HG03045 (cell line): ENCODE data around the gene PAFAH1B1.
"Not testable (repeated sequence)": the region's sequence is repeated elsewhere in the genome, so short reads cannot be mapped to it uniquely, and the experiment has no call there.

Source experiments
- ATAC-seq: cut with Tn5 transposase; IDR thresholded peaks from one replicate; pipeline ENCODE4 v1.9.1; 2021; ENCODE audit warnings: mild to moderate bottlenecking, moderate library complexity; ENCODE audit not compliant: unreplicated experiment

PAFAH1B1 gene

DNA sequence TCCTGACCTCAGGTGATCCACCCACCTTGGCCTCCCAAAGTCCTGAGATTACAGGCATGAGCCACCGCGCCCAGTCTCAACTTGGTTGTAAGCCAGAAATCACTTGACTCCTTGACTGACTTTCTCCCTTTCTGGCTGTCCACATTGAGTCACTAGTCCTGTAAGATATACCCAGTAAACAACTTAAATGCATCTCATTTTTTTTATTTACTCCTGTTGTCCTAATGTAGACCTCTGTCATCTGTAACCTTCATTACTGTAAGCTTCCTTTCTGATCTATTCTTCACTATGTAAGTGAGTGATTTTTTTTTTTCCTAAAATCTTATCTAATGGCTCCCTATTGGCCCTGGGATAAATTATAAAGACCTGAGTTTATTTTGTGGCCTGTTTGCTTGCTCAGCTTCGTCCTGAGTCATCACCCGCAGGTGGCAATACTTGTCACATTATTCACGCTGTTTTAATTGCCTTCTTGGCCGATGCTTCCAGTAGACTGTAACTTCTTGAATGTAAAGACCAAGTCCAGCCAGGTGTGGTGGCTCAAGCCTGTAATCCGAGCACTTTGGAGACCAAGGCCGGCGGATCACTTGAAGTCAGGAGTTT is 41.0 kb downstream of the PAFAH1B1 start:
- ATAC-seq: no peak

DNA sequence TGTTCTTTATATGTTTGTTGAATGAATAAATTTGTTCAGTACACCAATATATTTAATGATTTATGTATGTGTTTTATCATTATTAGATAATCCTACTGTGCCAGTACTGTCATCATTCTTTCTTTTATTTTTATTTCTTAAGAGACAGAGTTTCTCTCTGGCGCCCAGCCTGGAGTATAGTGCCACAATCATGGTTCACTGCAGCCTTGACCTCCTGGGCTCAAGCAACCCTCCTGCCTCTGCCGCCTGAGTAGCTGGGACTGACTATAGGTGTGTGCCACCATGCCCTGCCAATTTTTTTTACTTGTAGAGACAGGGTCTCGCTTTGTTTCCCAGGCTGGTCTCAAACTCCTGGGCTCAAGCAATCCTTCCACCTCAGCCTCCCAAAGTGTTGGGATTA is 41.8 kb downstream of the PAFAH1B1 start:
- ATAC-seq: no peak

DNA sequence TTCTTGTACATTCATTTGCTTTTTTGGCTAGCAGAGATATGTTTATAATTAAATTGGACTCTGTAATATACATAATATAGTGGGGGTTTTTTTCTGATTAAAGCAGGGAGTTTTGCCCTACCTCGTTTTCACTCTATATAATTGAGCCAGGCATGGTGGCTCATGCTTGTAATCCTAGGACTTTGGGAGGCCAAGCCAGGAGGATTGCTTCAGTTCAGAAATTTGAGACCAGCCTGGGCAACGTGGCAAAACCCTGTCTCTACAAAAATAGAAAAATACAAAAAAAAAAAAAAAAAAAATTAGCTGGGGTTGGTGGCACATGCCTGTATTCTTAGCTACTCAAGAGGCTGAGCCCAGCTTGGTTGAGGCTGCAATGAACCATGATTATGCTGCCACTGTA is 42.2 kb downstream of the PAFAH1B1 start:
- no peak for ATAC-seq

DNA sequence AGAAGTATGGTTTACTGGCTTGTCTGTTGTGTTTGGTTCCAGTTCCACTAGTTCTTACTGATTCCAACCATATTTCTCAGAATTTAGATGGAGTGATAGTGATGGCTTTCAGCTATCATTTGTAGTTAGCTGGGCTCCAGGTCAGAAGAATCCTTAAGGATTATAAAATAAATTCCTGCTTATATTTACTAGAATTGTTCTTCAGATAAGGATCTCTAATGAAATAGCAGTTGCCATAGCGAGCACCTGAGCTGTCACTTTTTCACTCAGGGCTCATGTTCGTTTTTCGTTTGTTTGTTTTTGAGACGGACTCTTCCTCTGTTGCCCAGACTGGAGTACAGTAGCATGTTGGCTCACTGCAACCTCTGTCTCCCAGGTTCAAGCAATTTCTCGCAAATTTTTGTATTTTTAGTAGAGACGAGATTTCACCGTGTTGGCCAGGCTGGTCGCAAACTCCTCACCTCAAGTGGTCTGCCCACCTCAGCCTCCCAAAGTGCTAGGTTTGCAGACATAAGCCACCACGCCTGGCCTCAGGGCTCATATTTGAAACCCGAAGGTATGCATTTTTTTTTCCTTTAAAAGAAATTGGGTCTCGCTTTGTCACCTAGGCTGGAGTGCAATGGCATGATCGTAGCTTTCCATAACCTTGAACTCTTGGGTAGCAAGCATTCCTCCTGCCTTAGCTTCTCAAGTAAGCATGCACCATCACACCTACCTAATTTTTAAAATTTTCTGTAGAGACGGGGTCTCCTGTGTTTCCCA is 42.9 kb downstream of the PAFAH1B1 start:
- no peak for ATAC-seq

DNA sequence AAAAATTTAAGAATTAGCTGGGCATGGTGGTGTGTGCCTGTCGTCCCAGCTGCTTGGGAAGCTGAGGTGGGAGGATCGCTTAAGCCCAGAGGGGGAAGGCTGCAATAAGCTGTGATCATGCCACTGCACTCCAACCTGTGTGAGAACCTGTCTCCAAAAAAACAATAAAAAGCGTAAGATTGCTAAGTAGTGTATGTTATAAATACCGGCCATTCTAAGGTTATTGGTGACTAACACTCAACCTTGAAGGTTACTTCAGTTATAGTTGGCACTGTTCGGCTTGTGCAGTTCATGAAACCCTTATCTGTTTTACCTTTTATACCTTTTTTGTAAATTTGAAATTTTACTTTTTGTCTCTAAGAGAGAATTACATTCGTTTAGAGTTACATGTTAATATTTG is 44.0 kb downstream of the PAFAH1B1 start:
- no peak for ATAC-seq

DNA sequence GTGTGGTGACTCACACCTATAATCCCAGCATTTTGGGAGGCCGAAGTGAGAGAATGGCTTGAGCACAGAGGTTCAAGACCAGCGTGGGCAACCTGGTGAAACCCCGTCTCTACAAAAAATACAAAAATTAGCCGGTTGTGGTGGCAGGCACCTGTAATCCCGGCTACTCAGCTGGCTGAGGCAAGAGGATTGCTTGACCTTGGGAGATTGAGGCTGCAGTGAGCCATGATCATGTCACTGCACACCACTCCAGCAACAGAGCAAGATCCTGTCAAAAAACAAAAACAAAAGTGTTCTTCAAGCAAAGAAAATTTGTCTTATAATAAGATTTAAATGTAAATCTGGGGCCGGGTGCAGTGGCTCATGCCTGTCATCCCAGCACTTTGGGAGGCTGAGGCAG is 51.5 kb downstream of the PAFAH1B1 start:
- no peak for ATAC-seq

DNA sequence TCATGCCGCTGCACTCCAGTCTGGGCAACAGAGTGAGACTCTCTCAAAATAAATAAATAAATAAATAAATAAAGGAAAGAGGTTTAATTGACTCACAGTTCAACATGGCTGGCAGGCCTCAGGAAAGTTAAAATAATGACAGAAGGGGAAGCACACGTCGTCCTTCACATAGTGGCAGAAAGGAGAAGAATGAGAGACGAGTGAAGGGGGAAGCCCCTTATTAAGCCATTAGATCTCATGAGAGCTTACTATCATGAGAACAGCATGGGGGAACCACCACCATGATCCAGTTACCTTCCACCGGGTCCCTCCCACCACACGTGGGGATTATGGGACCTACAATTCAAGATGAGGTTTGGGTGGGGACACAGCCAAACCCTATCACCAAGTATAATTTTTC is 54.5 kb downstream of the PAFAH1B1 start:
- ATAC-seq: no peak

DNA sequence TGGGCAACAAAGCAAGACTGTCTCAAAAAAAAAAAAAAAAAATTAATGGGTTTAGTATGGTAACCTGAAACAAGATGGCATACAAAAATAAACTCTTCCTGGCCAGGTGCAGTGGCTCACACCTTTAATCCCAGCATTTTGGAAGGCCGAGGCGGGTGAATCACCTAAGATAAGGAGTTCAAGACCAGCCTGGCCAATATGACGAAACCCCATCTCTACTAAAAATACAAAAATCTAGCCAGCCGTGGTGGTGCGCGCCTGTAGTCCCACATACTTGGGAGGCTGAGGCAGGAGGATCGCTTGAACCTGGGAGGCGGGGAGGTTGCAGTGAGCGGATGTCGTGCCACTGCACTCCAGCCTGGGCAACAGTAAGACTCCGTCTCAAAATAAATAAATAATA is 55.7 kb downstream of the PAFAH1B1 start:
- no peak for ATAC-seq

DNA sequence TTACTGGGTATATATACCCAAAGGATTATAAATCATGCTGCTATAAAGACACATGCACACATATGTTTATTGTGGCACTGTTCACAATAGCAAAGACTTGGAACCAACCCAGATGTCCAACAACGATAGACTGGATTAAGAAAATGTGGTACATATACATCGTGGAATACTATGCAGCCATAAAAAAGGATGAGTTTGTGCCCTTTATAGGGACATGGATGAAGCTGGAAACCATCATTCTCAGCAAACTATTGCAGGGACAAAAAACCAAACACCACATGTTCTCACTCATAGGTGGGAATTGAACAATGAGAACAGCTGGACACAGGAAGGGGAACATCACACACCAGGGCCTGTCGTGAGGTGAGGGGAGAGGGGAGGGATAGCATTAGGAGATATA is 59.5 kb downstream of the PAFAH1B1 start:
- ATAC-seq: not testable (repeated sequence)

DNA sequence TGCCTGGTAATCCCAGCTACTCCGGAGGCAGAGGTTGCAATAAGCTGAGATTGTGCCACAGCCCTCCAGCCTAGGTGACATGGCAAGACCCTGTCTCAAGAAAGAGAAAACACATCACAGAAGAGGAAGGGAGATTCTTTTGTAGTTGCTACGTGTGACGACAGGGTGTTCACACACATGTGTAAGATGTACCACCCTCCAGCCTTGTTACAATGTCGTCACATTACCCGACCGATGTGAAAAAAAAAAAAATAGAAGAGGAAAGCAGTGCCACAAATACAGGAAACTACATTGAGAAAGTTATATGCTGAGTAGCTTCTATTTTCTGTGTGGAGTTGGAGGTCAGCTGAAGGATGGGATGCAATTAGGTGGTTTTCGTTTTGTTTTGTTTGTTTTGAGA is 62.1 kb downstream of the PAFAH1B1 start:
- no peak for ATAC-seq

DNA sequence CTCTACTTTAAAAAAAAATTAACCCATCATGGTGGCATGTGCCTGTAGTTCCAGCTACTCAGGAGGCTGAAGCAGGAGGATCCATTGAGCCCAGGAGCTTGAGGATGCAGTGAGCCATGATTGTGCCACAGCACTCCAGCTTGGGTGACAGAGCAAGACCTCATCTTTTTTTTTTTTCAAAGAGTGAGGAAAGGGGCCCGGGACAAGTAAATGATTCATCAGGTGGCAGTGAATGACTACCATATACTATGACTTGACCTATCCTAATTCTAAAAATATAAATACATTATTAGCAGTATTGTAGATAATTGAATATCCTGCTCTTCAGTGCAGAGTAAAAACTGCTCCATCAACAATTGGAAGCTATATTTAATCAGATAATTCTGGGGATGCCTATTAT is 62.8 kb downstream of the PAFAH1B1 start:
- no peak for ATAC-seq

DNA sequence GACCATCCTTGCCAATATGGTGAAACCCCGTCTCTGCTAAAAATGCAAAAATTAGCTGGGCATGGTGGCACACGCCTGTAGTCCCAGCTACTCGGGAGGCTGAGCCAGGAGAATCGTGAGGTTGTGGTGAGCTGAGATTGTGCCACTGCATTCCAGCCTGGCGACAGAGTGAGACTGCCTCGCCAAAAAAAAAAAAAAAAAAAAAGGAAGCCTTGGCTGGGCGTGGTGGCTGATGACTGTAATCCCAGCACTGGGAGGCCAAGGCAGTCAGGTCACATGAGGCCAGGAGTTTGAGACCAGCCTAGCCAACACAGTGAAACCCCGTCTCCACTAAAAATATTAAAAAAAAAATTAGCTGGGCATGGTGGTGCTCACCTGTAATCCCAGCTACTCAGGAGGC is 65.9 kb downstream of the PAFAH1B1 start:
- not testable (repeated sequence) for ATAC-seq

DNA sequence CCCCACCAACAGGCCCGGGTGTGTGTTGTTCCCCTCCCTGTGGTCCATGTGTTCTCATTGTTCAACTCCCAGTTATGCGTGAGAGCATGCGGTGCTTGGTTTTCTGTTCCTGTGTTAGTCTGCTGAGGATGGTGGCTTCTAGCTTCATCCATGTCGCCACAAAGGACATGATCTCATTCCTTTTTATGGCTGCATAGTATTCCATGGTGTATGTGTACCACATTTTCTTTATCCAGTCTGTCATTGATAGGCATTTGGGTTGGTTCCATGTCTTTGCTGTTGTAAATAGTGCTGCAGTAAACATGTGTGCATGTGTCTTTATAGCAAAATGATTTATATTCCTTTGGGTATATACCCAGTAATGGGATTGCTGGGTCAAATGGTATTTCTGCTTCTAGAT is 67.0 kb downstream of the PAFAH1B1 start:
- ATAC-seq: not testable (repeated sequence)

DNA sequence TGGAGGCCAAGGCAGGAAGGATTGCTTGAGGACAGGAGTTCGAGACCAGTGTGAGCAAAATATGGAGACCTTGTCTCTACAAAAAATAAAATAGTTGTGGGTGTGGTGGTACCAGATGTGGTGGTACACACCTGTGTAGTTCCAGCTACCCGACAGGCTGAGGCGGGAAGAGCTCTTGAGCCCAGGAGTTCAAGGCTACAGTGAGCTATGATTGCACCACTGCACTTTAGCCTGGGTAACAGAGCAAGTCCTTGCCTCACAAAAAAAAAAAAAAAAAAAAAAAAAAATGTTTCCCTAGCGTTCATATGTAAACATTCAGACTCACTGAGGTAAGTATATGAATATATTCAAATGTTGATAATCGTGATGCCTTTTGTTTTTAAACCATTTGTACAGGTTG is 78.6 kb downstream of the PAFAH1B1 start:
- no peak for ATAC-seq

DNA sequence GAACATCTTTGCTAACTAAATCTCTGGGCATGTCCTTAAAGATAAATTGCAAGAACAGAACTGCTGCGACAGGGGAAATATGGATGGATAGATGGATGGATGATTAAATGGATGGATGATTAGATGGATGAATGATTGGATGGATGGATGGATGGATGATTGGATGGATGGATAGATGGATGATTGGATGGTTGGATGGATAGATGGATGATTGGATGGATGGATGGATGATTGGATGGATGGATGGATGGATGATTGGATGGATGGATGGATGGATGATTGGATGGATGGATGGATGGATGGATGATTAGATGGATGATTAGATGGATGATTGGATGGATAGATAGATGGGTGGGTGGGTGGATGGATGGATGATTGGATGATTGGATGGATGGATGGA is 85.8 kb downstream of the PAFAH1B1 start:
- ATAC-seq: not testable (repeated sequence)

DNA sequence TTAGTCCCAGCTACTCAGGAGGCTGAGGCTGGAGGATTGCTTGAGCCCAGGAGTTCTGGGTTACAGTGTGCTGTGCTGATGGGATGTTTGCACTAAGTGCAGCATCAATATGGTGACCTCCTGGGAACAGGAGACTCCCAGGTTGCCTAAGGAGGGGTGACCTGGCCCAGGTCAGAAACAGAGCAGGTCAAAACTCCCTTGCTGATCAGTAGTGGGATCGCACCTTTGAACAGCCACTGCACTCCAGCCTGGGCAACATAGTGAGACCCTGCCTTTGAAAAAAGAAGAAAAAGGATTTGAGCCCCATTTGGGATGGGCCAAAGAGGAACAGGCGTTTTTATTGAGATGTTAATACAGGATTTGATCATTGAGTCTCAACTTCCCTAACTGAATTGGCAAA is 87.5 kb downstream of the PAFAH1B1 start:
- ATAC-seq: no peak

DNA sequence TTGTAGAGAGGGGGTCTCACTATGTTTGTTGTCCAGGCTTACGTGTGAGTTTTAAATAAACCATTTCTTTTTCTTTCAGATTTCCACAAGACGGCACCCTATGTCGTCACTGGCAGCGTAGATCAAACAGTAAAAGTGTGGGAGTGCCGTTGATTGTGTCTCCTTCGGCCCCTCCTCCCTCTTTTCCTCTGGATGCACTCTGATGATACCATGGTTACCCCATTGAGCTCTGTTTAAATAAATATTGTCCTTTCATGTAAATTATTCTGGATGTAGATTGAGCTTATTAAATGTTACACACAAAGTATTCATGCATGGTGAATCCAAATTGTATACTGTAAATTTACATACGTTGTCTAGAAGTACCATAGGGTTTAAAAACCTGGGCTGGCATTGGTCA is 88.2 kb downstream of the PAFAH1B1 start:
- no peak for ATAC-seq

DNA sequence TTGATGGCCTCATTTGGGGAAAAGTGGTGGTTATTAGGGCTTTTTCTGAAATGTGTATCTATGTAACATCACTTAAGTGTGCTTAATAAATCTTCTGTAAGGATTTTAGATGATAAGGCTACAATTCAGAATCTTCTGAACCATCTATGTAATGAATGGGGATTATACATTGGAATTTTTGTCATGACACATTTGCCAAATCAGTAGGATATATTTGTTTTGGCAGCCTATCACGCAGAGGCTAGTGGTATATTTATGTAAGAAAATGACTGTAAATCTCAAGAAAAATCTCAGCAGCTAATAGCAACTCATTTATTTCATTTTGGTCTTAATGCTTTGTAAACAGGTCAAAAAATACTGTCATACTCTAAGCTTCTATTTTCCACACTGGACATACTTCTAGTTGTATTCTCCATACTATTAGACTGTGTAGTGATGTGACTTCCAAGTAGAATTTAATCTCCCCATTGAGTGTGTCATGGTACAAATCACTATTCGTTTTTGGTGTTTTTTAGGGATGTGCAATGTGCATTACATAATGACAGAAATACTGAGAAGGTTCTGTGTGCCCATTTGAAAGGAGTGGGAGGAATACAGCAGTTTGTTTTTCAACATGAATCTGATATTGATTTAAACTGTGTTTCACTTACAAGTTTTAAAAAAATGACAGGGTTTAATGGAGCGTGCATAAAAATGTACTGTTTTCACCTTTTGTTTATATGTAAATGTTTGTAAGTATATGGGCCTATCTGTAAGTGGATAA is 88.9 kb downstream of the PAFAH1B1 start:
- no peak for ATAC-seq

DNA sequence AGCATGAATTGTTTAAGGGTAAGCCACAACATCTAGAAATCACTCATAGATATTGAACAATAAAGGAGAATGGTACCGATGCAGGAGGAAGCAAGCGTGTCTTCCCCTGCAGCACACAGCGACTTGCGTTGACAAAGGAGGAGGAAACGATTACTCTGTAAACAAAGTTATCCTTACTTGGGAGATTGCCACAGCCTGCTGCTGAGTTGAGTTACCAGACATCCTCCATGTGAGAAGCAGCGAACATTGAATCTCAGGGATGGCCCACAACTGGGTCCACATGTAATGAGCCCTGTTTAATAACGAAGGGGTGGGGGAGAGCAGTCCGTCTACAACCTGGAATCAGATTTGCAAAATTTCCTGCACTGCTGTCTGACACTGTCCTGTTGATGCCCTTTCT is 90.5 kb downstream of the PAFAH1B1 start:
- ATAC-seq: no peak

DNA sequence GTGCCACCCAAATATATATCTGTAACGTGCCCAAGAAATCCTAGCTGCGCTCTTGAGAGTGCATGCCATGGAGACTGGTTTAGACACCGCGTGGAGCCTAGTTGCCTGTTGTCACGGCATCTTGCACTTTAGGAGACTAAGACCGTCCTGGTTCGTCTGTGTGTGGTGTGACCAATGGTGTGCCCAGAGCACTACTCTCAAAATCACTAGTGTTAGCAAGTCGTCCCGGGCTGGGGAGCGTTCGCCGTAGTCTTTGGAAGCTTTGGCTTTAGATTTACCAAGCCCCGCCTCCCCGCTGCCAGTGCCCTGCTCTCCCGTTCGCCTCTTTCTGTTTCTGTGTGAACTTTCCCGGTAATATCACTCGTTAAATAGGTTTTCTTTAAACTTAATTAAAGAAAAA is 91.1 kb downstream of the PAFAH1B1 start:
- ATAC-seq: no peak

DNA sequence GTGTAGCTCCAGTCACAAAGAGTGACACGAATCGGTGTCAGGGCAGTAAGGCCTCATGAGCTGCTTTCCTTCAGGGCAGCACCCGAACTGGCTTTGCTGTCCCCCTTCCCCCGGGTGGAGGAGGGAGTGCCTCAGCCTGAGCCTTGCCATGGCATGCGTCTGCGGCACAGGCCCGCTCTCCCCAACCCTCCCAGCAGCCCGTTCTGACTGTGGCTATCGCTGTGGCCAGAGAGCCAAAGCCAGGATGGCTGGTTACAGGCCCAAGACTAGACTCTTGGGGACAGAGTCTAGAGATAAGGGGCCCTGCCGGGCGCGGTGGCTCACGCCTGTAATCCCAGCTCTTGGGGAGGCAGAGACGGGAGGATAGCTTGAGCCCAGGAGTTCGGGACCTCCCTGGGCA is 92.2 kb downstream of the PAFAH1B1 start:
- no peak for ATAC-seq

DNA sequence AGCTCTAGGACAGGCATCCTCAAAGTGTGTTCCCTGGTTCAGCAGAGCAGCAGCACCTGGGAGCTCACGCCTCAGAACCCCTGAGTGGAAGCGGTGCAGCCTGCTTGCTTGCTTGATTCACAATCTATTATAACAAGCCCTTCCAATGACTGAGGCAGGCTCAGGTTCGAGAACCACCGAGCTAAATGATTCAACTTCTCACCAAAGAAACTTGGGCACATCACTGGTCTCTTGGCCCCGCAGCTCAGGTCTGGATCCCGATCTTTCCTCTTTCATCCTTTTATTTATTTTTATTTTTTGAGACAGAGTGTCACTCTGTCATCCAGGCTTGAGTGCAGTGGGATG is 93.6 kb downstream of the PAFAH1B1 start:
- no peak for ATAC-seq
